HEK293 (cell line): Measurements from ENCODE around the gene NUDCD2.

Experiments
- CTCF ChIP-seq: fragments of 450-650 bp; formaldehyde crosslinking; IDR thresholded peaks from 2 replicates; pipeline ENCODE4 v1.5.1; 2016; ENCODE audit warnings: missing biosample characterization, missing genetic modification characterization
- HOXC10 ChIP-seq: sonication (generic); formaldehyde crosslinking; IDR thresholded peaks from 2 replicates; pipeline ENCODE4 v1.8.1; 2023; ENCODE audit warnings: mild to moderate bottlenecking, missing genetic modification reagents
- PRDM1 ChIP-seq: fragments of 450-650 bp; formaldehyde crosslinking; IDR thresholded peaks from 2 replicates; pipeline ENCODE4; 2016; ENCODE audit warnings: missing biosample characterization, missing genetic modification characterization
- ZIC2 ChIP-seq: fragments of 450-650 bp; formaldehyde crosslinking; IDR thresholded peaks from 2 replicates; pipeline ENCODE4 v1.5.1; 2016; ENCODE audit warnings: missing biosample characterization, missing genetic modification characterization
- ZNF23 ChIP-seq: fragments of 450-650 bp; formaldehyde crosslinking; IDR thresholded peaks from 2 replicates; pipeline ENCODE4 v1.5.1; 2016; ENCODE audit warnings: missing biosample characterization, missing genetic modification characterization, borderline replicate concordance
- ZNF549 ChIP-seq: fragments of 450-650 bp; IDR thresholded peaks from 2 replicates; pipeline ENCODE4 v1.5.1; 2018; ENCODE audit warnings: missing biosample characterization, missing genetic modification characterization, mild to moderate bottlenecking, inconsistent platforms, moderate library complexity
- TF ChIP-seq, protein P1 (sequence below): fragments of 450-650 bp; formaldehyde crosslinking; IDR thresholded peaks from 2 replicates; pipeline ENCODE4 v1.5.1; 2017; ENCODE audit warnings: missing biosample characterization, missing genetic modification characterization

GRCh38 chr5:163502521-163502920 lies 42.6 kb upstream of the NUDCD2 start:
- TF ChIP-seq ZNF23 (tag by site-specific recombination) (no peak), CTCF (tag by site-specific recombination) (no peak), ZIC2 (tag by site-specific recombination) (no peak), ZNF549 (tag by site-specific recombination) (no peak), PRDM1 (tag by site-specific recombination) (no peak), HOXC10 (no peak)
- TF ChIP-seq, protein P1, sequence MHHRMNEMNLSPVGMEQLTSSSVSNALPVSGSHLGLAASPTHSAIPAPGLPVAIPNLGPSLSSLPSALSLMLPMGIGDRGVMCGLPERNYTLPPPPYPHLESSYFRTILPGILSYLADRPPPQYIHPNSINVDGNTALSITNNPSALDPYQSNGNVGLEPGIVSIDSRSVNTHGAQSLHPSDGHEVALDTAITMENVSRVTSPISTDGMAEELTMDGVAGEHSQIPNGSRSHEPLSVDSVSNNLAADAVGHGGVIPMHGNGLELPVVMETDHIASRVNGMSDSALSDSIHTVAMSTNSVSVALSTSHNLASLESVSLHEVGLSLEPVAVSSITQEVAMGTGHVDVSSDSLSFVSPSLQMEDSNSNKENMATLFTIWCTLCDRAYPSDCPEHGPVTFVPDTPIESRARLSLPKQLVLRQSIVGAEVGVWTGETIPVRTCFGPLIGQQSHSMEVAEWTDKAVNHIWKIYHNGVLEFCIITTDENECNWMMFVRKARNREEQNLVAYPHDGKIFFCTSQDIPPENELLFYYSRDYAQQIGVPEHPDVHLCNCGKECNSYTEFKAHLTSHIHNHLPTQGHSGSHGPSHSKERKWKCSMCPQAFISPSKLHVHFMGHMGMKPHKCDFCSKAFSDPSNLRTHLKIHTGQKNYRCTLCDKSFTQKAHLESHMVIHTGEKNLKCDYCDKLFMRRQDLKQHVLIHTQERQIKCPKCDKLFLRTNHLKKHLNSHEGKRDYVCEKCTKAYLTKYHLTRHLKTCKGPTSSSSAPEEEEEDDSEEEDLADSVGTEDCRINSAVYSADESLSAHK: no peak
